ENCODE results near the gene CH25H. TPM values are rescaled to one million over a fixed set of nuclear protein-coding genes. Genes with fewer than 3 reads are reported as not detected.
"Not testable (repeated sequence)": the region's sequence is repeated elsewhere in the genome, so short reads cannot be mapped to it uniquely, and the experiment has no call there.

CH25H gene
- polyA plus RNA-seq, 2 donors = 2.8 to 9.0 TPM

DNA sequence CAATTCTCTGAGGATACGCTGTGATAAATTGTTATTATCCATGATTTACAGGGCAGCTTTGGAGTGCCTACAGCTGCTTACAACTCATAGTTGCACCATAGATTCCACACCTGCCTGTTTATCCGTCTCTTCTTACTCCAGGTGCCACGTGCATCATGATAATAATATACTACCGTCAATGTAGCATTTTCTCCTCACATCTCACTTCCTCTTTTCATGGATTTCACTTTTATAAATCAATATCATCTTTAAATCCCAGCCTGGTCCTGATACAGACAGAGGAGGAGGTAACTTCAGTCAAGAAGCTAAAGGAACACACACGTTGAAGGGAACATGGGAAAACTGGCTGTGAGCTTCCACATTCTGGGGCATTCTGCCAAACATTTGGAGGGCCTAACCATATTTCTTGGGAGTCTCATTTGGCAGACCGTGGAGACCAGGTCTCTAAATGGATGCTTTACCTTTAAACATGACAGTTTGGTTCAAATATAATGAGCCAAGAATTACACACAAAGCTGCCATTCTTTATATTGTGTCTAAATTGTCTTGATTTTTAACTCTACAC, 2.4 kb downstream of the CH25H start:
- Histone ChIP-seq H3K27ac (ENCODE audit: low read depth in 2 of 2, low read length in 1 of 2) (no peak overlapping the region), H3K9me3 (ENCODE audit: control insufficient read depth in 2 of 2, insufficient read depth in 1 of 2, low read depth in 1 of 2, low read length in 1 of 2) (no peaks in the 10 kb centered on the region), H3K27me3 (ENCODE audit: control insufficient read depth in 1 of 2, insufficient read depth in 2 of 2, low read length in 2 of 2) (no peaks in the 10 kb centered on the region), H3K4me3 (ENCODE audit: low read depth in 1 of 2, low read length in 2 of 2) (peak overlapping the region in 1 of 2 donors; percentile 61), H3K36me3 (ENCODE audit: control insufficient read depth in 2 of 2, insufficient read depth in 2 of 2, low read length in 1 of 2) (no peaks in the 10 kb centered on the region), H3K4me1 (ENCODE audit: control insufficient read depth in 2 of 2, insufficient read depth in 2 of 2, low read length in 1 of 2) (peaks cover 2 to 5% of the 10 kb centered on the region in 2 donors)
- 45 to 50% methylated on average over 6 of the region's 6 CpGs for WGBS, 2 donors

DNA sequence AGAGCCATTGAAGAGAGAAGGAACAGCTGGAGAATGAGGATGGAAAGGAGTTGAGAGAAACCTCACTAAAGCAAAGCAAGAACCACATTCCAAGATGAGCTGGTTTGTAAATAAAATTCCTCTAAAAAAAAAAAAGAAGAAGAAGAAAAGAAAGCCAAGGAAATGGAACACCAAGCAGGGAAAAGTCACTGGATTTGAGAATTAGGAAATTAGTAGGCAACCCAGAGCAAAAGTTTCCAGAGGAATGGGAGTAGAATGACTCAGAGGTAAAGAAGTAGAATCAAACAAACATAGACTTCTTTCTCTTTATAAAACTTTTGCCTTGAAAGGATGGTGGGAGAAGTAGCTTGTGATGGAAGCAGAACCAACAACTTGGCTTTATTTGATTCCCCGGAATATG, 3.9 kb downstream of the CH25H start:
- H3K36me3 ChIP-seq (ENCODE audit: control insufficient read depth in 2 of 2, insufficient read depth in 2 of 2, low read length in 1 of 2) = no peaks in the 10 kb centered on the region
- WGBS, 2 donors = 42 to 69% methylated on average over 1 of the region's 1 CpG
- no peaks in the 10 kb centered on the region for H3K9me3 ChIP-seq (ENCODE audit: control insufficient read depth in 2 of 2, insufficient read depth in 1 of 2, low read depth in 1 of 2, low read length in 1 of 2)
- H3K27ac ChIP-seq (ENCODE audit: low read depth in 2 of 2, low read length in 1 of 2) = peak overlapping the region; percentile 6 to 40
- H3K27me3 ChIP-seq (ENCODE audit: control insufficient read depth in 1 of 2, insufficient read depth in 2 of 2, low read length in 2 of 2) = no peaks in the 10 kb centered on the region
- H3K4me3 ChIP-seq (ENCODE audit: low read depth in 1 of 2, low read length in 2 of 2) = no peak overlapping the region
- peaks cover 2 to 5% of the 10 kb centered on the region in 2 donors for H3K4me1 ChIP-seq (ENCODE audit: control insufficient read depth in 2 of 2, insufficient read depth in 2 of 2, low read length in 1 of 2)

- Histone ChIP-seq H3K9me3 (ENCODE audit: control insufficient read depth in 2 of 2, insufficient read depth in 1 of 2, low read depth in 1 of 2, low read length in 1 of 2) (no peaks in the 10 kb centered on the region), H3K4me3 (ENCODE audit: low read depth in 1 of 2, low read length in 2 of 2) (no peak overlapping the region), H3K27ac (ENCODE audit: low read depth in 2 of 2, low read length in 1 of 2) (peak overlapping the region; percentile 30 to 70), H3K27me3 (ENCODE audit: control insufficient read depth in 1 of 2, insufficient read depth in 2 of 2, low read length in 2 of 2) (no peaks in the 10 kb centered on the region), H3K36me3 (ENCODE audit: control insufficient read depth in 2 of 2, insufficient read depth in 2 of 2, low read length in 1 of 2) (no peaks in the 10 kb centered on the region), H3K4me1 (ENCODE audit: control insufficient read depth in 2 of 2, insufficient read depth in 2 of 2, low read length in 1 of 2) (peaks cover 2 to 5% of the 10 kb centered on the region in 2 donors)
- 50 to 55% methylated on average over 2 of the region's 2 CpGs for WGBS, 2 donors
Observed at GRCh38 chr10:89202033-89202425, 5.1 kb downstream of the CH25H start.

DNA sequence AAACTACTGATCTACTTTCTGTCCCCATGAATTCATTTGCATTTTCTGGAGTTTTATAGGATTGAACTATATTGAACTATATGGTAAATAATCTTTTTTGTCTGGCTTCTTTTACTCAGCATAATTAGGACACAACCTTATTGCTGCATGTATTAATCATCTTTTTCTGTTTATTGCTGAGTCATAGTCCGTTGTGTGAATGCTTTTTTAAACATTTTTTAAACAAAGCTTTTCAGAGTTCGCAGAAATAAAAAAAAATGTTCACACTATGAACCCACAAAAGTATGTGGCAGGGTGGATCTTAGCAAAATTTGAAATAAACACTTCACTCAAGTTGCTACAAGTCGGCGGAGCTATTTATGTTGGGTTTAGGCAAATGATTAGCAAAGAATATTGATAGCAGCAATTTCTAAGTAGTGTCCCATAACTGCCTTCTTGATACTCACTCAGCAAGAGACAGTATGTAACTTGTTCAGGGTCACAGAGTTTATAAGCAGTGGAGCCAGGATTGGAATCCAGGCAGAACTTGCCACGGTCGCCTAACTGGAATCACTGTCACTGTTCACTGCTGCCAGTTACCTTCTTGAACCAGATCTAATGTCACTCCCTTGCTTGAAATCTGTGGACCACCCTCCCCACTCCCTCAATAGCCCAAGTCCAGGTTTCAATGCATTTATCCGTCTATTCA, 5.6 kb downstream of the CH25H start:
- Histone ChIP-seq H3K9me3 (ENCODE audit: control insufficient read depth in 2 of 2, insufficient read depth in 1 of 2, low read depth in 1 of 2, low read length in 1 of 2) (no peaks in the 10 kb centered on the region), H3K4me3 (ENCODE audit: low read depth in 1 of 2, low read length in 2 of 2) (no peak overlapping the region), H3K27me3 (ENCODE audit: control insufficient read depth in 1 of 2, insufficient read depth in 2 of 2, low read length in 2 of 2) (no peaks in the 10 kb centered on the region), H3K27ac (ENCODE audit: low read depth in 2 of 2, low read length in 1 of 2) (peak overlapping the region; percentile 30 to 70), H3K4me1 (ENCODE audit: control insufficient read depth in 2 of 2, insufficient read depth in 2 of 2, low read length in 1 of 2) (peaks cover 2 to 5% of the 10 kb centered on the region in 2 donors), H3K36me3 (ENCODE audit: control insufficient read depth in 2 of 2, insufficient read depth in 2 of 2, low read length in 1 of 2) (no peaks in the 10 kb centered on the region)
- 31 to 42% methylated on average over 7 of the region's 7 CpGs for WGBS, 2 donors

DNA sequence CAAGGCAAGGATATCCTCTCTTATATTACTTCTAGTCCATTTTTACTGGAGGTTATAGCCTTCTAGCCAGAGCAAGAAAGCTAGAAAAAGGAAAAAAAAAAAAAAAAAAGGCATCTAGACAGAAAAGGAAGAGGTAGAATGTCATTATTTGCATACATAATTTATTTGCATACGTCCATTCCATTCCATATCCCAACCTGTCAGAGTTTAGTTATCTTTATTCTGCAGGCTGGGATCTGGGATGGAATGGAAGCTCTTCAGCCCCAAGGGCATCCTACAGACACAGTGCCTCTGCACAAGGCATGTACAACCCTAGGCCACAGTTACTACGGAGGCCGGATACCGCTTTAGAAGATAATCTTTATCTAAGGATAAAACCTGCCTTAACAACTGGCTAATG, 9.6 kb downstream of the CH25H start:
- no peaks in the 10 kb centered on the region for H3K36me3 ChIP-seq (ENCODE audit: control insufficient read depth in 2 of 2, insufficient read depth in 2 of 2, low read length in 1 of 2)
- H3K27ac ChIP-seq (ENCODE audit: low read depth in 2 of 2, low read length in 1 of 2) = no peak overlapping the region
- H3K4me1 ChIP-seq (ENCODE audit: control insufficient read depth in 2 of 2, insufficient read depth in 2 of 2, low read length in 1 of 2) = peaks cover 0 to 2% of the 10 kb centered on the region in 2 donors
- no peak overlapping the region for H3K4me3 ChIP-seq (ENCODE audit: low read depth in 1 of 2, low read length in 2 of 2)
- no peaks in the 10 kb centered on the region for H3K27me3 ChIP-seq (ENCODE audit: control insufficient read depth in 1 of 2, insufficient read depth in 2 of 2, low read length in 2 of 2)
- 88 to 95% methylated on average over 4 of the region's 4 CpGs for WGBS, 2 donors
- H3K9me3 ChIP-seq (ENCODE audit: control insufficient read depth in 2 of 2, insufficient read depth in 1 of 2, low read depth in 1 of 2, low read length in 1 of 2) = no peaks in the 10 kb centered on the region

- not testable (repeated sequence) for H3K4me1 ChIP-seq (ENCODE audit: control insufficient read depth in 2 of 2, insufficient read depth in 2 of 2, low read length in 1 of 2); H3K36me3 ChIP-seq (ENCODE audit: control insufficient read depth in 2 of 2, insufficient read depth in 2 of 2, low read length in 1 of 2); H3K4me3 ChIP-seq (ENCODE audit: low read depth in 1 of 2, low read length in 2 of 2); H3K27ac ChIP-seq (ENCODE audit: low read depth in 2 of 2, low read length in 1 of 2); H3K27me3 ChIP-seq (ENCODE audit: control insufficient read depth in 1 of 2, insufficient read depth in 2 of 2, low read length in 2 of 2); H3K9me3 ChIP-seq (ENCODE audit: control insufficient read depth in 2 of 2, insufficient read depth in 1 of 2, low read depth in 1 of 2, low read length in 1 of 2)
- 95 to 97% methylated on average over 3 of the region's 3 CpGs for WGBS, 2 donors
Observed at GRCh38 chr10:89191301-89191700, 15.8 kb downstream of the CH25H start.

DNA sequence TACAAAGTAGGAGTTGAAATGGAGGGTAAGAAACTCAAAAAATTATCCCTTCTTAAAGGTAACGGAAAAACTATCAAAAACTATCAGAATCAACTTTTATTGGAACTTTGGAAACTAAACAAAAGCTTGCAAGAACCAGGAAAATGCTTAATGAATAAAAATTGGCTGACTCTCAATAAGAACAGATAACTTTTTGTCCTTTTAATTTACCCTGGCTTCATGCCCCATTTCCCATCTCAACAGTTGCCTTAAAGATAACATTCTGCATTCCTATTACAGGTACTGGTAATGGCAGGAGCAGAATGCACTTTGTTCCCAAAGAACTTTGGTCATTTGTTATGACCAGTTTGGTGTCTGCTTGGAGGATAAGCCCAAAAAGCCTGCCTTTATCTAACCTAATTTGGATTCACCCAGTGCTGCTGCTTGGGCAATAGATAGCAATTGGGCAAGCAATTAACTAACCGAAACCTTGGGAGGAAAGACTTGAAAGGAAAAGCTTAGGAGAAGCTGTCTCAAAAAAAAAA, 17.8 kb downstream of the CH25H start:
- WGBS, 2 donors = 91 to 92% methylated on average over 2 of the region's 2 CpGs
- no peak overlapping the region for H3K4me3 ChIP-seq (ENCODE audit: low read depth in 1 of 2, low read length in 2 of 2)
- no peak overlapping the region for H3K27ac ChIP-seq (ENCODE audit: low read depth in 2 of 2, low read length in 1 of 2)
- no peaks in the 10 kb centered on the region for H3K4me1 ChIP-seq (ENCODE audit: control insufficient read depth in 2 of 2, insufficient read depth in 2 of 2, low read length in 1 of 2)
- H3K9me3 ChIP-seq (ENCODE audit: control insufficient read depth in 2 of 2, insufficient read depth in 1 of 2, low read depth in 1 of 2, low read length in 1 of 2) = no peaks in the 10 kb centered on the region
- no peaks in the 10 kb centered on the region for H3K27me3 ChIP-seq (ENCODE audit: control insufficient read depth in 1 of 2, insufficient read depth in 2 of 2, low read length in 2 of 2)
- no peaks in the 10 kb centered on the region for H3K36me3 ChIP-seq (ENCODE audit: control insufficient read depth in 2 of 2, insufficient read depth in 2 of 2, low read length in 1 of 2)

DNA sequence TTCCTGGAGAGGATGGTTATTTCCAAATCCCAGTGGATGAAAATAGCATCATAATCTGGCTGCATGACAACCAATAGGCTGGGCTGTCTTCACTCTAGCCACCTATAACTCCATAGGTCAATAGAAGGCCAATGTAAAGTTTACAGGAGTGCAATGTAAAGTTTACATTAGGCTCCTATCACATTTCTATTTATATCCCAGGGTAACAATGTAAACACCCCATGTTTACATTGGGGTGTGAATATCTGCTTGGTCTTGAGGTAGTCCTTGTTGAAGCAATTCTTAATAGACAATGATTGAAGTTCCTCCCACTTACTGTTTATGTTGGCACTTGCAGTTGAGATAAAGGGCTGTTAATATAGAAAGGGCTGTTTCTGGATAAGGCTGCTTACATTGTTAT, 21.5 kb downstream of the CH25H start:
- Histone ChIP-seq H3K27me3 (ENCODE audit: control insufficient read depth in 1 of 2, insufficient read depth in 2 of 2, low read length in 2 of 2) (no peaks in the 10 kb centered on the region), H3K36me3 (ENCODE audit: control insufficient read depth in 2 of 2, insufficient read depth in 2 of 2, low read length in 1 of 2) (no peaks in the 10 kb centered on the region), H3K27ac (ENCODE audit: low read depth in 2 of 2, low read length in 1 of 2) (no peak overlapping the region), H3K4me3 (ENCODE audit: low read depth in 1 of 2, low read length in 2 of 2) (no peak overlapping the region), H3K9me3 (ENCODE audit: control insufficient read depth in 2 of 2, insufficient read depth in 1 of 2, low read depth in 1 of 2, low read length in 1 of 2) (no peaks in the 10 kb centered on the region), H3K4me1 (ENCODE audit: control insufficient read depth in 2 of 2, insufficient read depth in 2 of 2, low read length in 1 of 2) (no peaks in the 10 kb centered on the region)

DNA sequence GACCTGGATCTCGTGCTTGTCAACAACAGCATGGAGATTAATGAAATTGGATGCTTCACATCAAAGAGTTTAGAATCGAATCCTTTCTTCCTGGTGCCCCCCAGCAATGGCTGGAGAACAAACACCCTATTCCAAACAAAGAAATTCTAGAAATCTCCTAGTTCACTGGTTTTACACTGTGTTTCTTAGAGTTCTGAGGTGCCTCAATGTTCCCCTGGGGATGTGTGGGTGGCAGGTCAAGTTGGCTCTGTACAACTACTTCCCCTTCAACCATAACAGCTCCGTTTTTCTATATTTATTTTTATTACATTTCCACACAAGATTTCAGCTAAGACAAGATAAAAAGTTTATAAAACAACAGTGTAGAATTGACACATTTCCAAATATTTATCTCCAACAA, 22.5 kb downstream of the CH25H start:
- Histone ChIP-seq H3K4me3 (ENCODE audit: low read depth in 1 of 2, low read length in 2 of 2) (no peak overlapping the region), H3K27ac (ENCODE audit: low read depth in 2 of 2, low read length in 1 of 2) (no peak overlapping the region), H3K9me3 (ENCODE audit: control insufficient read depth in 2 of 2, insufficient read depth in 1 of 2, low read depth in 1 of 2, low read length in 1 of 2) (no peaks in the 10 kb centered on the region), H3K27me3 (ENCODE audit: control insufficient read depth in 1 of 2, insufficient read depth in 2 of 2, low read length in 2 of 2) (no peaks in the 10 kb centered on the region), H3K36me3 (ENCODE audit: control insufficient read depth in 2 of 2, insufficient read depth in 2 of 2, low read length in 1 of 2) (no peaks in the 10 kb centered on the region), H3K4me1 (ENCODE audit: control insufficient read depth in 2 of 2, insufficient read depth in 2 of 2, low read length in 1 of 2) (no peaks in the 10 kb centered on the region)
- WGBS, 2 donors = 29 to 46% methylated on average over 3 of the region's 3 CpGs

- Histone ChIP-seq H3K9me3 (ENCODE audit: control insufficient read depth in 2 of 2, insufficient read depth in 1 of 2, low read depth in 1 of 2, low read length in 1 of 2) (no peaks in the 10 kb centered on the region), H3K27ac (ENCODE audit: low read depth in 2 of 2, low read length in 1 of 2) (no peak overlapping the region), H3K4me1 (ENCODE audit: control insufficient read depth in 2 of 2, insufficient read depth in 2 of 2, low read length in 1 of 2) (no peaks in the 10 kb centered on the region), H3K36me3 (ENCODE audit: control insufficient read depth in 2 of 2, insufficient read depth in 2 of 2, low read length in 1 of 2) (no peaks in the 10 kb centered on the region), H3K27me3 (ENCODE audit: control insufficient read depth in 1 of 2, insufficient read depth in 2 of 2, low read length in 2 of 2) (no peaks in the 10 kb centered on the region), H3K4me3 (ENCODE audit: low read depth in 1 of 2, low read length in 2 of 2) (no peak overlapping the region)
Observed at GRCh38 chr10:89183571-89183970, 23.5 kb downstream of the CH25H start.
